ENCODE results near the gene ROBO3. TPM values are rescaled to one million over a fixed set of nuclear protein-coding genes. Genes with fewer than 3 reads are reported as not detected.

Gene ROBO3
- total RNA-seq, 4 donors from 2014 or later: 5.6 to 38.6 (median 17.0) TPM

DNA sequence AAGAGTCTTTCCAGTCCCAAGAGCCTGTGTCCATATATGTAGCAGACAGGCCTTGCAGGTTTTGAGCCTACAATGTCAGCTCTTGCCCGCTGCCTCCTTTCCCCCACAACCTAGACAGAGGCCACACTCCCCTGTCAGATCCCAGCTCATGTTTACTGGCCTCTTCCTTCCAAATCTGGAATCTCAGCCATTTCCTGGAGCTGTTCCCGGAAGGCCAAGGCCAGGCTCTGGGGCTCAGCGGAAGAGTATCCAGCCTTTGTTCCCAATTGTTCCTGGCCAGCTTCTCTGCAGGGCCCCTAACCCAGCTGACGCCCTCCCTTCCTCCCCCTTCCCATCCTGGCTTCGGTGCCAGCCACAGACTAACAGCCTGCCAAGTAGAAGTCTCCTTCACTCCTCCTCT is 33.5 kb downstream of the ROBO3 start:
- Histone ChIP-seq H3K36me3 (no peaks in the 10 kb centered on the region), H3K9me3 (no peaks in the 10 kb centered on the region), H3K4me3 (no peak overlapping the region), H3K27me3 (peaks cover 8% of the 10 kb centered on the region), H3K4me1 (no peaks in the 10 kb centered on the region), H3K27ac (peak overlapping the region; percentile 14 to 57 (median 43))
- WGBS, 2 donors (ENCODE audit: low coverage in 1 of 2): 62 to 80% methylated on average over 1 to 5 of the region's 5 CpGs
- TF ChIP-seq CTCF (IDR thresholded peaks at IDR 0.05) (no peak), POLR2A (IDR thresholded peaks at IDR 0.05) (no peak), EP300 (IDR thresholded peaks at IDR 0.05; ENCODE audit: low read depth) (no peak), POLR2AphosphoS5 (IDR thresholded peaks at IDR 0.05) (no peak)
- in situ Hi-C loops (cut with MboI; ENCODE audit: low pct_ligation_motif_present in 1 of 4, low pct_unique_long_range_greater_than_20kb in 1 of 4, low sequenced_read_pairs in 3 of 4): no loop called here
- no peak for DNase-seq
- intact Hi-C loops (cut with DNase I; ENCODE audit: low total_unique reads): no loop called here

DNA sequence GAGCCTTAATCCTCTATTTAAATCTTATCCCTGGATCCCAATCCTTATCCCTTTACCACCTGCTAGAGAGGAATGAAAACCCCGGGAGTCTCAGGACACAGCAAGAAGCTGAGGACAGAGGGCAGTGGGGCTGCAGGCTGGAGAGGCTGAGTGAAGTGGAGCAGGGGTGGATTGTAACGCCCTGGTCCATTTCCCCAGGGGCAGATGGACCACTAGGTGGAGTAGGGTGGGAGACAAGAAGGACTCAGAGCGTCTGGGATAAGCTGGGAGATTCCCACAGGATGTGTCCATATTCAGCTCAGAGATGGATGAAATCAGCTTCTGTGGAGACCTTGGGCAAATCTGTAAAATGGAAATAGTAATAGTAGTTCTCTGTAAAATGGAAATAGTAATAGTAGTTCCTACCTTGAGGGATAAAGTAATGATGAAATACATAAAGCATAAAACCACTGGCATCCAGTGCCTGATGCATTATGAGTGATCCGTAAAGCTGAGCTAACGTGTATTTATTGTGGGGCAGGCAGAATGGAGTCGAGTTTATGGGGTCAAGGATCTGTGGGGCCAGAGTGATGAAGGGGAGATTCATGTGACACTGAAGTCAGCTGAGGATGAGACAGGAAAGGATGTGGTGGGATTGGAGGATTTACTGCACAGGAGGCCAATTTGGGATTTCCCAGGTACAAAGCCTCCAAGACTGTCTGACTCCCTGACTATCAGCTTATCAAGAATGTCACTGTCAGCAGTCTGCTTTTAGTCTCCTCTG is 34.3 kb downstream of the ROBO3 start:
- Histone ChIP-seq H3K36me3 (no peaks in the 10 kb centered on the region), H3K27me3 (peaks cover 8% of the 10 kb centered on the region), H3K4me3 (no peak overlapping the region), H3K27ac (peak overlapping the region; percentile 14 to 57 (median 43)), H3K4me1 (no peaks in the 10 kb centered on the region), H3K9me3 (no peaks in the 10 kb centered on the region)
- intact Hi-C loops (cut with DNase I; ENCODE audit: low total_unique reads) (no loop called here), in situ Hi-C loops (cut with MboI; ENCODE audit: low pct_ligation_motif_present in 1 of 4, low pct_unique_long_range_greater_than_20kb in 1 of 4, low sequenced_read_pairs in 3 of 4) (no loop called here)
- TF ChIP-seq POLR2AphosphoS5 (IDR thresholded peaks at IDR 0.05) (no peak), POLR2A (IDR thresholded peaks at IDR 0.05) (no peak), CTCF (IDR thresholded peaks at IDR 0.05) (no peak), EP300 (IDR thresholded peaks at IDR 0.05; ENCODE audit: low read depth) (no peak)
- no peak for DNase-seq
- WGBS, 2 donors (ENCODE audit: low coverage in 1 of 2): 45 to 50% methylated on average over 6 of the region's 6 CpGs

DNA sequence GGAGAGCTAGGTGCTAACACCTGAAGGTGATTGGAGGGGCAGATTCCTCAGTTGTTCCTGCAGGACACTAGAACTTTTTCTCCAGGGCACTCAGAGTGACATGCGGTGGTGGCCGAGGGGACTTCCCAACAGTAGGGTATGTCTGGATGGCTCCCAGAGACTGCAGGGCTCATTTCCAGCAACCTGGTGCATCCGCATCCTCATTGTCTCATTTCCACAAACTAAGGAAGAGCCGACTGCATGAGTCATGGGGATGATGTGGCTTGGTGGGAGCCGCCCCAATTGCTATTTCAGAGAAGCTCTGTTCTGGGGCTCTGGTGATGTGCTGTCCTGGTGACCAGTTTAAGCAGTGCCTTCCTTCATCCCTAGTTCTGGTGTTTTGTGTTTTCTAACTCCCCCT is 35.2 kb downstream of the ROBO3 start:
- intact Hi-C loops (cut with DNase I; ENCODE audit: low total_unique reads) (no loop called here), in situ Hi-C loops (cut with MboI; ENCODE audit: low pct_ligation_motif_present in 1 of 4, low pct_unique_long_range_greater_than_20kb in 1 of 4, low sequenced_read_pairs in 3 of 4) (no loop called here)
- Histone ChIP-seq H3K27me3 (peaks cover 8% of the 10 kb centered on the region), H3K4me1 (no peaks in the 10 kb centered on the region), H3K27ac (peak overlapping the region in 1 of 4 donors; percentile 6), H3K36me3 (no peaks in the 10 kb centered on the region), H3K9me3 (no peaks in the 10 kb centered on the region), H3K4me3 (no peak overlapping the region)
- 80% methylated on average over 5 of the region's 5 CpGs; no CpG with 5 or more reads in 1 of the 2 donors for WGBS, 2 donors (ENCODE audit: low coverage in 1 of 2)
- no peak for DNase-seq
- no peak for TF ChIP-seq CTCF (IDR thresholded peaks at IDR 0.05)
- TF ChIP-seq EP300 (IDR thresholded peaks at IDR 0.05; ENCODE audit: low read depth): no peak
- no peak for TF ChIP-seq POLR2AphosphoS5 (IDR thresholded peaks at IDR 0.05)
- TF ChIP-seq POLR2A (IDR thresholded peaks at IDR 0.05): no peak

DNA sequence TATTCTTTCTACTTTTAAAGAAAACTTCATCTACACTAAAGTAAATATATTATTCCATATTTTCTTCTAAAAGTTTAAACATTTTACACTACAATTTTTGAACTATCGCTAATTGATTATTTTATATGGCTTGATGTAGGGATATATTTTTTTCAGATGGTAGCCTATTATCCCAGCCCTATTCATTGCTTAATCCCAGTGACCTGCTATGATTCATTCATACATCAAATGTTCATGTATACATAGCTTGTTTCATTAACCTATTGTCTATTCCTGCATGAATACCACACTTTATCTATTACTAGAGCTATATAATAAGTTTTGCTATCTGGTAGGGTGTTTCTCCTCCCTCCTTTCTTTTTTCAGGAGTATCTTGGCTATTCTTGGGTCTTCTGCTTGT is 37.4 kb downstream of the ROBO3 start:
- H3K27me3 ChIP-seq: peaks cover 8% of the 10 kb centered on the region
- DNase-seq: no peak
- no peaks in the 10 kb centered on the region for H3K4me1 ChIP-seq
- H3K27ac ChIP-seq: no peak overlapping the region
- in situ Hi-C loops (cut with MboI; ENCODE audit: low pct_ligation_motif_present in 1 of 4, low pct_unique_long_range_greater_than_20kb in 1 of 4, low sequenced_read_pairs in 3 of 4) (no loop called here), intact Hi-C loops (cut with DNase I; ENCODE audit: low total_unique reads) (no loop called here)
- WGBS, 2 donors (ENCODE audit: low coverage in 1 of 2): 93% methylated on average over 1 of the region's 1 CpG
- TF ChIP-seq POLR2AphosphoS5 (IDR thresholded peaks at IDR 0.05): no peak
- no peak for TF ChIP-seq EP300 (IDR thresholded peaks at IDR 0.05; ENCODE audit: low read depth)
- no peak for TF ChIP-seq POLR2A (IDR thresholded peaks at IDR 0.05)
- TF ChIP-seq CTCF (IDR thresholded peaks at IDR 0.05): no peak
- no peaks in the 10 kb centered on the region for H3K36me3 ChIP-seq
- no peaks in the 10 kb centered on the region for H3K9me3 ChIP-seq
- no peak overlapping the region for H3K4me3 ChIP-seq

Data from transverse colon (tissue), 4 donors.